Liver (tissue), 9 donors: ENCODE results near the gene KIF1A. TPM values are rescaled to one million over a fixed set of nuclear protein-coding genes. Genes with fewer than 3 reads are reported as not detected.

Experiments used
- DNase-seq: peaks from one replicate; pipeline ENCODE4 v3.0.0-alpha.2; 2017; ENCODE audit warnings: low spot score
- H3K27ac ChIP-seq, 2 donors: one replicate each; pipeline ENCODE4 v1.7.0; 2013; ENCODE audit warnings: inconsistent platforms in 2 of 2, low read length in 2 of 2, control low read depth in 1 of 2, low read depth in 1 of 2, mild to moderate bottlenecking in 1 of 2
- H3K27me3 ChIP-seq, 4 donors: one replicate each; pipeline versions ENCODE4 v1.6.1 to v1.7.0; 2013; ENCODE audit warnings: low read length in 3 of 4, inconsistent platforms in 1 of 4, mild to moderate bottlenecking in 1 of 4, moderate library complexity in 1 of 4; ENCODE audit not compliant: control insufficient read depth in 4 of 4, insufficient read depth in 4 of 4
- H3K36me3 ChIP-seq, 4 donors: one replicate each; pipeline versions ENCODE4 v1.6.1 to v1.7.0; 2013; ENCODE audit warnings: low read length in 3 of 4, mild to moderate bottlenecking in 3 of 4, low read depth in 1 of 4, moderate library complexity in 1 of 4; ENCODE audit not compliant: control insufficient read depth in 4 of 4, insufficient read depth in 3 of 4
- H3K4me1 ChIP-seq, 4 donors: one replicate each; pipeline versions ENCODE4 v1.6.1 to v1.7.0; 2013; ENCODE audit warnings: low read length in 3 of 4, mild to moderate bottlenecking in 3 of 4, moderate library complexity in 1 of 4; ENCODE audit not compliant: control insufficient read depth in 4 of 4, insufficient read depth in 4 of 4
- H3K4me3 ChIP-seq, 3 donors: one replicate each; pipeline versions ENCODE4 v1.6.1 to v1.7.0; 2013; ENCODE audit warnings: low read length in 3 of 3, control low read depth in 1 of 3, low read depth in 1 of 3, mild to moderate bottlenecking in 1 of 3
- H3K9ac ChIP-seq, 2 donors: one replicate each; pipeline ENCODE4 v1.7.0; 2013; ENCODE audit warnings: low read length in 2 of 2, mild to moderate bottlenecking in 2 of 2, moderate library complexity in 2 of 2, control low read depth in 1 of 2, low read depth in 1 of 2
- H3K9me3 ChIP-seq, 4 donors: one replicate each; pipeline versions ENCODE4 v1.6.1 to v1.7.0; 2013; ENCODE audit warnings: low read length in 3 of 4; ENCODE audit not compliant: control insufficient read depth in 4 of 4
- CTCF ChIP-seq: fragments of 150-350 bp; IDR thresholded peaks from 2 replicates; pipeline ENCODE4 v1.5.1; 2017; ENCODE audit warnings: improper control_type of control experiment, low read depth, low read length; ENCODE audit not compliant: missing input control
- EGR1 ChIP-seq, 2 donors: IDR thresholded peaks; 2 replicates each; pipeline ENCODE4 v1.6.1; 2016 to 2018; ENCODE audit warnings: antibody characterized with exemption in 2 of 2, low read depth in 2 of 2
- FOXA1 ChIP-seq: IDR thresholded peaks from 2 replicates; pipeline ENCODE4 v1.6.1; 2016; ENCODE audit warnings: antibody characterized with exemption
- FOXA2 ChIP-seq: IDR thresholded peaks from 2 replicates; pipeline ENCODE4 v1.6.1; 2016; ENCODE audit warnings: antibody characterized with exemption
- GABPA ChIP-seq, 2 donors: IDR thresholded peaks in 1 of 2; conservative IDR thresholded peaks in 1 of 2; 2 replicates each; pipeline ENCODE4 v1.6.1; 2016; ENCODE audit warnings: antibody characterized with exemption in 2 of 2, mild to moderate bottlenecking in 1 of 2, moderate library complexity in 1 of 2
- HNF4A ChIP-seq, 2 donors: conservative IDR thresholded peaks; 2 replicates each; pipeline ENCODE4 v1.6.1; 2016; ENCODE audit warnings: antibody characterized with exemption in 2 of 2, mild to moderate bottlenecking in 2 of 2
- HNF4G ChIP-seq: IDR thresholded peaks from 2 replicates; pipeline ENCODE4 v1.6.1; 2016; ENCODE audit warnings: antibody characterized with exemption
- JUND ChIP-seq, 2 donors: IDR thresholded peaks; 2 replicates each; pipeline ENCODE4 v1.6.1; 2016; ENCODE audit warnings: antibody characterized with exemption in 2 of 2
- MAX ChIP-seq: IDR thresholded peaks from 2 replicates; pipeline ENCODE4 v1.6.1; 2016; ENCODE audit warnings: antibody characterized with exemption
- NR2F2 ChIP-seq: IDR thresholded peaks from 2 replicates; pipeline ENCODE4 v1.6.1; 2016; ENCODE audit warnings: antibody characterized with exemption
- RAD21 ChIP-seq, 2 donors: IDR thresholded peaks; 2 replicates each; pipeline ENCODE4 v1.6.1; 2016; ENCODE audit warnings: antibody characterized with exemption in 2 of 2, mild to moderate bottlenecking in 2 of 2
- RXRA ChIP-seq, 2 donors: IDR thresholded peaks; 2 replicates each; pipeline ENCODE4 v1.6.1; 2017 to 2018; ENCODE audit warnings: antibody characterized with exemption in 2 of 2, mild to moderate bottlenecking in 1 of 2
- SP1 ChIP-seq: IDR thresholded peaks from 2 replicates; pipeline ENCODE4 v1.6.1; 2018; ENCODE audit warnings: antibody characterized with exemption, mild to moderate bottlenecking
- YY1 ChIP-seq: IDR thresholded peaks from 2 replicates; pipeline ENCODE4 v1.6.1; 2016; ENCODE audit warnings: antibody characterized with exemption, mild to moderate bottlenecking
- WGBS: extraction: QIAGEN DNeasy Blood & Tissue Kit; methylation state at CpG from one replicate; pipeline ENCODE4 v1.1.7; 2013; 5-methylcytosine and 5-hydroxymethylcytosine counted together
- polyA plus RNA-seq, 2 donors: library from polyadenylated mRNA; stranded (reverse) in 1 of 2; unstranded in 1 of 2; fragments of 200-250 nt in 1 of 2; fragments of >200 nt in 1 of 2; fragmentation: Nextera tagmentation in 1 of 2; extraction: Ambion mirVana in 1 of 2; gene quantifications; one replicate each; pipeline versions ENCODE4 v1.2.1 to v1.2.3, GENCODE V29; 2013 to 2015
- total RNA-seq, 2 donors: library from RNA; depleted of rRNA; stranded (reverse); fragments of >200 nt; gene quantifications; one replicate each; pipeline ENCODE4 v1.2.3, GENCODE V29; 2014
- TF ChIP-seq, protein P1 (sequence below): IDR thresholded peaks from 2 replicates; pipeline ENCODE4 v1.6.1; 2016; ENCODE audit warnings: antibody characterized with exemption, mild to moderate bottlenecking
- TF ChIP-seq, protein P2 (sequence below): IDR thresholded peaks from 2 replicates; pipeline ENCODE4 v1.6.1; 2016; ENCODE audit warnings: antibody characterized with exemption
- donor health status: healthy.
- donor health status: healthy.
- donor health status: healthy.
- donor health status: healthy.
- donor health status: healthy.

The KIF1A gene
- total and polyA plus RNA-seq, 4 donors, result 0.03 to 0.21 (median 0.11) TPM

DNA sequence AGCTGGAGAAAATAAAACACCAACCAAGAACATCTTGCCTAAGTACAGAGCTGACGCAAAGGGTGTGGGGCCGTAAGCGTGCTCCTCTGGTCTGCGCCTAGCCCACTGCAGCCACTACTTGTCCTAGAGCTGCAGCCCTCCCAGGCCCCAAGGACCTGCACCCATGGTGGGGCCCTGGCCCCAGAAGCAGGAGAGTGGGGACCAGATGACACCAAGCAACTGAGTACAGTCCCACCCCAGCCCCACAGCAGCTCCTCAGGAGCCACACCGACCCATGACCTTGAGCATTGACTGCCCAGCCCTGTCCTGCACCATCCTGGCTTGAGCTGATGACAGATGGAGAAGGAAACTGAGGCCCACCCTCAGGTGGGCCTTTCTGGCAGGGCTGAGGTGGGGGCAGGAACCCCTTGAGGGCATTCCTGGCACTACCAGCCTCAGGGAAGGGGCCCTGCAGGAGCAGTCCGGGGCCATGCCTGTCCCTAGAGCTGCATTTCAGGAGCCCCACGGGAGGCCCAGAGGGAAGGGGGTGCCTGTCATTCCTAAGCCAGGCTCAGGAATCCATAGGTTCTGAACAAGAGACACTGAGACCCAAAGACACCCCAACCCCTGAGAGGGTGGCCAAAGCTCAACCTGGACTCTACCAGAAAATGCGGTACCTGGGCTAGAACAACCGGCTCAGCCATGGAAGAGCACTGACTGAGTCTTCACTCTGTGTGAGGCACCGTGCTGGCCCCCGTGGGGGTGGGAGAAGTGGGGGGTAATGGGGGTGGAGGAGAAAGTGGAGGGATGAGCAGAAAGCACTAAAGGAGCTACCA, 4.9 kb downstream of the KIF1A start:
- Histone ChIP-seq H3K27me3 (peaks cover 0 to 11% (median 0%) of the 10 kb centered on the region in 4 donors), H3K9ac (no peak overlapping the region), H3K4me1 (peaks cover 3 to 12% (median 8%) of the 10 kb centered on the region in 4 donors), H3K27ac (no peak overlapping the region), H3K9me3 (no peaks in the 10 kb centered on the region), H3K4me3 (no peak overlapping the region), H3K36me3 (no peaks in the 10 kb centered on the region)
- DNase-seq, result no peak
- TF ChIP-seq FOXA1, result no peak
- TF ChIP-seq, protein P1, sequence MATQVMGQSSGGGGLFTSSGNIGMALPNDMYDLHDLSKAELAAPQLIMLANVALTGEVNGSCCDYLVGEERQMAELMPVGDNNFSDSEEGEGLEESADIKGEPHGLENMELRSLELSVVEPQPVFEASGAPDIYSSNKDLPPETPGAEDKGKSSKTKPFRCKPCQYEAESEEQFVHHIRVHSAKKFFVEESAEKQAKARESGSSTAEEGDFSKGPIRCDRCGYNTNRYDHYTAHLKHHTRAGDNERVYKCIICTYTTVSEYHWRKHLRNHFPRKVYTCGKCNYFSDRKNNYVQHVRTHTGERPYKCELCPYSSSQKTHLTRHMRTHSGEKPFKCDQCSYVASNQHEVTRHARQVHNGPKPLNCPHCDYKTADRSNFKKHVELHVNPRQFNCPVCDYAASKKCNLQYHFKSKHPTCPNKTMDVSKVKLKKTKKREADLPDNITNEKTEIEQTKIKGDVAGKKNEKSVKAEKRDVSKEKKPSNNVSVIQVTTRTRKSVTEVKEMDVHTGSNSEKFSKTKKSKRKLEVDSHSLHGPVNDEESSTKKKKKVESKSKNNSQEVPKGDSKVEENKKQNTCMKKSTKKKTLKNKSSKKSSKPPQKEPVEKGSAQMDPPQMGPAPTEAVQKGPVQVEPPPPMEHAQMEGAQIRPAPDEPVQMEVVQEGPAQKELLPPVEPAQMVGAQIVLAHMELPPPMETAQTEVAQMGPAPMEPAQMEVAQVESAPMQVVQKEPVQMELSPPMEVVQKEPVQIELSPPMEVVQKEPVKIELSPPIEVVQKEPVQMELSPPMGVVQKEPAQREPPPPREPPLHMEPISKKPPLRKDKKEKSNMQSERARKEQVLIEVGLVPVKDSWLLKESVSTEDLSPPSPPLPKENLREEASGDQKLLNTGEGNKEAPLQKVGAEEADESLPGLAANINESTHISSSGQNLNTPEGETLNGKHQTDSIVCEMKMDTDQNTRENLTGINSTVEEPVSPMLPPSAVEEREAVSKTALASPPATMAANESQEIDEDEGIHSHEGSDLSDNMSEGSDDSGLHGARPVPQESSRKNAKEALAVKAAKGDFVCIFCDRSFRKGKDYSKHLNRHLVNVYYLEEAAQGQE, result no peak
- no peak for TF ChIP-seq RXRA (IDR thresholded peaks at IDR 0.05)
- no peak for TF ChIP-seq SP1
- no peak for TF ChIP-seq CTCF
- 91% methylated on average over 11 of the region's 11 CpGs for WGBS

GRCh38 chr2:240814280-240814679, 5.7 kb downstream of the KIF1A start:
- WGBS, result 97% methylated on average over 4 of the region's 4 CpGs

More at GRCh38 chr2:240814280-240814679, 5.7 kb downstream of the KIF1A start:
- Histone ChIP-seq H3K36me3 (no peaks in the 10 kb centered on the region), H3K4me3 (no peak overlapping the region), H3K4me1 (peaks cover 0 to 6% (median 1%) of the 10 kb centered on the region in 4 donors), H3K9me3 (no peaks in the 10 kb centered on the region), H3K27me3 (peaks cover 0 to 3% (median 0%) of the 10 kb centered on the region in 4 donors), H3K9ac (no peak overlapping the region), H3K27ac (no peak overlapping the region)
- DNase-seq, result no peak
- no peak for TF ChIP-seq HNF4A (conservative IDR thresholded peaks at IDR 0.05)
- no peak for TF ChIP-seq SP1
- no peak for TF ChIP-seq RXRA (IDR thresholded peaks at IDR 0.05)
- TF ChIP-seq EGR1 (IDR thresholded peaks at IDR 0.05; ENCODE audit: low read depth in 2 of 2), result no peak
- TF ChIP-seq, protein P1, result no peak
- no peak for TF ChIP-seq GABPA (IDR thresholded peaks at IDR 0.05 in 1 of 2, conservative IDR thresholded peaks at IDR 0.05 in 1 of 2)
- TF ChIP-seq, protein P2, sequence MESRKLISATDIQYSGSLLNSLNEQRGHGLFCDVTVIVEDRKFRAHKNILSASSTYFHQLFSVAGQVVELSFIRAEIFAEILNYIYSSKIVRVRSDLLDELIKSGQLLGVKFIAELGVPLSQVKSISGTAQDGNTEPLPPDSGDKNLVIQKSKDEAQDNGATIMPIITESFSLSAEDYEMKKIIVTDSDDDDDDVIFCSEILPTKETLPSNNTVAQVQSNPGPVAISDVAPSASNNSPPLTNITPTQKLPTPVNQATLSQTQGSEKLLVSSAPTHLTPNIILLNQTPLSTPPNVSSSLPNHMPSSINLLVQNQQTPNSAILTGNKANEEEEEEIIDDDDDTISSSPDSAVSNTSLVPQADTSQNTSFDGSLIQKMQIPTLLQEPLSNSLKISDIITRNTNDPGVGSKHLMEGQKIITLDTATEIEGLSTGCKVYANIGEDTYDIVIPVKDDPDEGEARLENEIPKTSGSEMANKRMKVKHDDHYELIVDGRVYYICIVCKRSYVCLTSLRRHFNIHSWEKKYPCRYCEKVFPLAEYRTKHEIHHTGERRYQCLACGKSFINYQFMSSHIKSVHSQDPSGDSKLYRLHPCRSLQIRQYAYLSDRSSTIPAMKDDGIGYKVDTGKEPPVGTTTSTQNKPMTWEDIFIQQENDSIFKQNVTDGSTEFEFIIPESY, result no peak
- TF ChIP-seq JUND (IDR thresholded peaks at IDR 0.05), result no peak
- no peak for TF ChIP-seq MAX
- no peak for TF ChIP-seq FOXA2
- no peak for TF ChIP-seq RAD21 (IDR thresholded peaks at IDR 0.05)
- TF ChIP-seq NR2F2, result no peak
- no peak for TF ChIP-seq YY1
- TF ChIP-seq HNF4G, result no peak
- no peak for TF ChIP-seq CTCF
- no peak for TF ChIP-seq FOXA1
